Prostate gland (tissue), 2 donors: ENCODE results near the gene TGM1. TPM values are rescaled to one million over a fixed set of nuclear protein-coding genes. Genes with fewer than 3 reads are reported as not detected.

Experiments used
- DNase-seq: peaks from one replicate; pipeline ENCODE4 v3.0.0-alpha.2; 2019; ENCODE audit warnings: low spot score
- H3K27ac ChIP-seq, 2 donors: fragments of 200-600 bp; sonication (generic); 2 replicates each; pipeline ENCODE4 v1.5.1; 2017 to 2019
- H3K27me3 ChIP-seq: fragments of 200-600 bp; sonication (generic); replicated peaks from 2 replicates; pipeline ENCODE4 v1.5.1; 2019; ENCODE audit not compliant: insufficient read depth
- H3K36me3 ChIP-seq, 2 donors: fragments of 200-600 bp; sonication (generic); 1 replicate in 1 of 2; 2 replicates in 1 of 2; pipeline versions ENCODE4 v1.5.1 to v1.8.1; 2017 to 2019
- H3K4me1 ChIP-seq: fragments of 200-600 bp; sonication (generic); replicated peaks from 2 replicates; pipeline ENCODE4 v1.5.1; 2019
- H3K4me3 ChIP-seq, 2 donors: fragments of 200-600 bp; sonication (generic); 2 replicates each; pipeline ENCODE4 v1.5.1; 2017 to 2019
- H3K9me3 ChIP-seq: fragments of 200-600 bp; sonication (generic); 2 replicates; pipeline ENCODE4 v1.5.1; 2017
- CTCF ChIP-seq, 4 experiments: fragments of 200-600 bp in 2 of 4; fragments of 450-650 bp in 2 of 4; sonication (generic) in 2 of 4; IDR thresholded peaks; 1 replicate in 3 of 4; 2 replicates in 1 of 4; pipeline ENCODE4 v1.5.1; 2016 to 2019; ENCODE audit warnings: antibody characterized with exemption in 4 of 4, mild to moderate bottlenecking in 2 of 4, moderate library complexity in 2 of 4
- POLR2A ChIP-seq: fragments of 450-650 bp; IDR thresholded peaks from one replicate; pipeline ENCODE4 v1.6.1; 2016; ENCODE audit warnings: antibody characterized with exemption, mild to moderate bottlenecking
- POLR2AphosphoS5 ChIP-seq: sonication (generic); formaldehyde crosslinking; IDR thresholded peaks from one replicate; pipeline ENCODE4 v1.6.1; 2017; ENCODE audit warnings: antibody characterized with exemption
- WGBS: methylation state at CpG from one replicate; pipeline ENCODE4 v1.1.5; 2018; 5-methylcytosine and 5-hydroxymethylcytosine counted together
- intact Hi-C: fragments of 100-400 bp; cut with DNase I; formaldehyde crosslinking; loops from one replicate; pipeline ENCODE4 v1.14.2; 2022
- total RNA-seq, 2 donors: library from RNA; depleted of rRNA; stranded (reverse); fragments of >200 nt; gene quantifications; one replicate each; pipeline ENCODE4 v1.1.0, GENCODE V29; 2016

TGM1 gene
- 10 to 100 TPM in 1 of 2 donors, 1 to 10 TPM in 1; 6.6 to 11.4 TPM for total RNA-seq

- WGBS, result 79% methylated on average over 14 of the region's 14 CpGs
- TF ChIP-seq POLR2A (peak; percentile 12), POLR2AphosphoS5 (no peak), CTCF (IDR thresholded peaks at IDR 0.05) (no peak)
- DNase-seq, result no peak
- no peaks in the 10 kb centered on the region for H3K4me1 ChIP-seq
- H3K9me3 ChIP-seq, result no peaks in the 10 kb centered on the region
- intact Hi-C loops, result no loop called here
- peaks cover 0 to 6% of the 10 kb centered on the region in 2 donors for H3K36me3 ChIP-seq
- peak within 1 kb of the TSS in 1 of 2 donors; percentile 1 for H3K27ac ChIP-seq
- no peak within 1 kb of the TSS for H3K4me3 ChIP-seq
- no peaks in the 10 kb centered on the region for H3K27me3 ChIP-seq
These were observed at the start of gene TGM1 for GRCh38 chr14:24262821-24263733. TGM1 (minus strand) TSS chr14:24263177; CDS start chr14:24262352, 825 bp downstream.

GRCh38 chr14:24311837-24312615, 49.0 kb upstream of the TGM1 start:
- H3K27me3 ChIP-seq, result no peaks in the 10 kb centered on the region
- H3K4me3 ChIP-seq, result peak overlapping the region in 1 of 2 donors; percentile 34
- no peaks in the 10 kb centered on the region for H3K36me3 ChIP-seq
- peaks cover 8% of the 10 kb centered on the region for H3K4me1 ChIP-seq
- no peaks in the 10 kb centered on the region for H3K9me3 ChIP-seq
- H3K27ac ChIP-seq, result peak overlapping the region; percentile 73 to 83
- intact Hi-C loops, result no loop called here
- TF ChIP-seq POLR2AphosphoS5 (peak; percentile 37), CTCF (IDR thresholded peaks at IDR 0.05) (no peak), POLR2A (no peak)
- WGBS, result 96% methylated on average over 1 of the region's 1 CpG
- DNase-seq, result peak; percentile 50

- H3K4me1 ChIP-seq, result peaks cover 8% of the 10 kb centered on the region
- H3K9me3 ChIP-seq, result no peaks in the 10 kb centered on the region
- intact Hi-C loops, result no loop called here
- H3K27me3 ChIP-seq, result no peaks in the 10 kb centered on the region
- DNase-seq, result peak; percentile 70
- 18% methylated on average over 72 of the region's 99 CpGs for WGBS
- H3K36me3 ChIP-seq, result no peaks in the 10 kb centered on the region
- H3K27ac ChIP-seq, result peak within 1 kb of the TSS; percentile 73 to 83
- TF ChIP-seq POLR2A, result peak; percentile 45
- TF ChIP-seq CTCF (IDR thresholded peaks at IDR 0.05), result peak; percentile 13 to 72 (median 58)
- TF ChIP-seq POLR2AphosphoS5, result no peak
- H3K4me3 ChIP-seq, result peak within 1 kb of the TSS; percentile 34 to 39
These were observed 47.9 kb upstream of the TGM1 start, which contains the start of gene LTB4R for GRCh38 chr14:24310646-24311604. LTB4R (plus strand) TSS chr14:24311502; CDS start chr14:24315652, 4,150 bp downstream.

GRCh38 chr14:24310265-24310645, 47.3 kb upstream of the TGM1 start:
- 14% methylated on average over 5 of the region's 5 CpGs for WGBS
- intact Hi-C loops, result no loop called here

More at GRCh38 chr14:24310265-24310645, 47.3 kb upstream of the TGM1 start:
- TF ChIP-seq POLR2A, result no peak
- TF ChIP-seq POLR2AphosphoS5, result no peak
- TF ChIP-seq CTCF (IDR thresholded peaks at IDR 0.05), result no peak
- H3K9me3 ChIP-seq, result no peaks in the 10 kb centered on the region
- no peaks in the 10 kb centered on the region for H3K27me3 ChIP-seq
- H3K4me1 ChIP-seq, result peaks cover 8% of the 10 kb centered on the region
- H3K27ac ChIP-seq, result peak overlapping the region; percentile 73 to 83
- no peak for DNase-seq
- H3K4me3 ChIP-seq, result peak overlapping the region; percentile 34 to 39
- H3K36me3 ChIP-seq, result peaks cover 0 to 4% of the 10 kb centered on the region in 2 donors
